NCI-H2171 (cell line): ENCODE data around the gene EIF2AK3.

Source experiments
- DNase-seq: peaks from one replicate; lab custom pipeline; 2025; lab: John Stamatoyannopoulos, UW

EIF2AK3 gene

DNA sequence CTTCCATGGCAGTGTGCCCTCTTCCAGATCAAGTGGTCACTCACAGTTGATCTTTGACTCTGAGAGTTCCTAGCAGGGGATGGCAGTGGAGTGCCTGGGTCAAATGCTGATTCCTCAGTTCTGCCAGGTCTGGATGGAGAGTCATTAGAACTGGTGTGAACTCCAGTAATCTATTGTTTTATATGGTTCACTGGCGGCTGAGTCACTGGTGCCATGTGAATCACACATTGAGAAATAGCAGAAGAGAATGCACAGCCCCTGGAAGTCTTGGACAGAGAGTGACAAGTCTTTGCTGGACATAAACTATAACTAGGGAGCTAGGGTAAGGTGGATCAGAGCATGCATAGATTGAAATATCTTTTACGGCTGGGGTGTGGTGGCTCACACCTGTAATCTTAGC, 86.9 kb downstream of the EIF2AK3 start:
- DNase-seq = no peak

DNA sequence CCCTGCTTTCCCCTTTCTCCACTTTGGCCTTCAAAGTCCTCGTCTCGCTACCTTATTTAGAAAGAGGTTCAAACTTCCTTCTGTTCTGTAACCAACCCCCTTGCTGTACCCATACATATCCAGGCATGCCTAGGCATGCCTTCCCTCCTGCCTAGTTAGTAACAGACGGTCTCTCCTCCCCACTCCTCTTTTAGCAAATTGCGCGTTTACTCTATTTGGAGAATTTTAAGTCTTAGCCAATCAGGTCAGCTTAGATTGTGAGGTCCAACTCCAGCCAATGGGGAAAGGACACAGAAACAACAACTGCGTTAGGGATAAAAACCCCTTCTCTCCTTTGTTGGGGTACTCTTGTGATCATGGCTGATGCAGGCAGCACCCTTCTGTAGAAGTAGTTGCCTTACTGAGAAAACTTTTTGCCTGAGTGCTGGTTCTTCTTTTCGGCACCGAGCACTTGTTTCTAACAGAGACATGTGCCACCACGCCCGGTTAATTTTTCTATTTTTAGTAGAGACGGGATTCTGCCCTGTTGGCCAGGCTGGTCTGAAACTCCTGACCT, 88.8 kb downstream of the EIF2AK3 start:
- DNase-seq = no peak

DNA sequence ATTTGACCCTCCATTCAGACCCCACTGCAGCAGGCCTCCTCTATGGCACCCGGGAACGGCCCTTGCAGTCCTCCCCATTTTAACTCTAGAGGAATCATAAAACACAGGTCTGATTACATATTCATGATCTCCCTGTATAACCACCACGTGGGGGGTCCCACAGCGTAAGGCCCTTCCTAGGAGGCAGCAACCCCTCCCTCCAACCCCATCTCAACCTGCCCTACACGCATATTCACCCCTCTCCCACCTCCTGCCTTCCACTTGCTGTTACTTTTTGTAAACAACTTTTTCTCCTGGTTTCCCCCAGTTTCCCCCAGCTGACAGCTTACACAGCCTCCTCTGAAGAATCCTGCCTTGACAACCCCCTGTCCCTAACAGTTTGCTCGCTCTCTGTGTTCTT, 89.6 kb downstream of the EIF2AK3 start:
- no peak for DNase-seq

DNA sequence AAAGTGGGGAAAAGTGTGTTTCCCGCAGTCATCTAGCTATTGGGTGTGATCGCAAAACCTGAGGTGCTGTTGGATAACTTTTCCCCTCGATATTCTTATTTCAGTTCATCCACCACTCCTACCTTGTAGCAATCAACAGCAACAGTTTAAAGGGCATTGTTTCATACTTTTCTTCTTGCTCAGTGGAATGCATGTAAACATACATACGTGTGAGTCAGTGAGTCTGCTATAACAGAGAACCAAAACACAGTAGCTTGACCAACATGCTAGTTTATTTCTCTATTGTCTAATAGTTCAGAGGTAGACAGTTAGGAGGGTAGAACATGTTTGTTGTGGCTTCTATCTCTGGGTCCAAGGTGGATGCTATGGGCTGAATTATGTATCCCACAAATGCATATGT, 97.2 kb downstream of the EIF2AK3 start:
- DNase-seq = no peak

DNA sequence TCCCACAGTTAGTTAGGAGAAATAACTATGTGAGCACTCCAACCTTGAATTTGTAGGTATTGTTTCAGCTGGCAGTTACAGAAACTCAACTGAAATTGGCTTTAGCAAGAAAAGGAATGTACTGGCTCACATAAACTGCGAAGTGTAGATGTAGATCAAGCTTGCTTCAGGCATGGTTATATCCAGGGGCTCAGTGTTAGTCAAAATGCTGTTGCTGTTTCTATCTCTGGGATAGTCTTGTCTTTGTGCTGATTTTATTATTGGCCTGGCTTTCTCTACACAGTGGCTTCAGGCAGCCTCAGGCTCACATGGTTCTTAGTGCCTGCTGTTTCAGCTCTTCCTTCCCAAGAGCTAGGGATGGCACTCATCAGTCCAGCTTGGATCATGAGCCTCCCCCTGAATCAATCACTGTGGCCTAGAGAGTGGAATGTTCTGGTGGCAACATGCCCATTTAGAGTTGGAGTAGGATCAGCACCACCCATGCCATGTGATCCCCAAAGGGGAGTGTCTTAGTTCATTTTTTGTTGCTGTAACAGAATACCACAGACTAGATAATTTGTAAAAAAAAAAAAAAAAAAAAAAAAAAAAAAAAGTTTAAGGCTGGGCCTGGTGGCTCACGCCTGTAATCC, 105.7 kb downstream of the EIF2AK3 start:
- no peak for DNase-seq

DNA sequence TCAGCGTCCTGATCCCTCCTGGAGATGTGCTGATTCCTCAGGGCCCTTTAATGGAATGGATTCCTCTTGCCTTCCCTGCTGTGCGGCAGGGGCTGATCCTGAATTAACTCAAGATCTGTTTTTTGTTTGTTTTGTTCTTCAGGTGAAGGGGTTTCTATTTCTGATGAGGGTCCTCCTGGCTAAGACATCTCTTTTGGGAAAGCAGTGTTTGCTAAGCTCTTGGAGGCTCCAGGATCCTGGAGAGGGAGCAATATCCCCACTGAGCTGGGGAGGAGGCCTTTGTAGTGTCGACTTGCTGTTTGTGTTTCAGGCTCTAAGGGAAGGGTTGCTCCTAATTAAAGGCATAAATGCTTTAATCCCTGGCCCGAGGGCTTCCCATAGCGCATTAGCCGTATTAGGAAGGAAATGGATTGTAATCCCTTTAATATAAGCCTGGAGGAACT, 109.5 kb downstream of the EIF2AK3 start:
- DNase-seq = no peak
